ENCODE data around the gene SYNE3.
A peak's percentile ranks its signal among the peaks of the same experiment; 100 is the strongest.

Gene SYNE3

DNA sequence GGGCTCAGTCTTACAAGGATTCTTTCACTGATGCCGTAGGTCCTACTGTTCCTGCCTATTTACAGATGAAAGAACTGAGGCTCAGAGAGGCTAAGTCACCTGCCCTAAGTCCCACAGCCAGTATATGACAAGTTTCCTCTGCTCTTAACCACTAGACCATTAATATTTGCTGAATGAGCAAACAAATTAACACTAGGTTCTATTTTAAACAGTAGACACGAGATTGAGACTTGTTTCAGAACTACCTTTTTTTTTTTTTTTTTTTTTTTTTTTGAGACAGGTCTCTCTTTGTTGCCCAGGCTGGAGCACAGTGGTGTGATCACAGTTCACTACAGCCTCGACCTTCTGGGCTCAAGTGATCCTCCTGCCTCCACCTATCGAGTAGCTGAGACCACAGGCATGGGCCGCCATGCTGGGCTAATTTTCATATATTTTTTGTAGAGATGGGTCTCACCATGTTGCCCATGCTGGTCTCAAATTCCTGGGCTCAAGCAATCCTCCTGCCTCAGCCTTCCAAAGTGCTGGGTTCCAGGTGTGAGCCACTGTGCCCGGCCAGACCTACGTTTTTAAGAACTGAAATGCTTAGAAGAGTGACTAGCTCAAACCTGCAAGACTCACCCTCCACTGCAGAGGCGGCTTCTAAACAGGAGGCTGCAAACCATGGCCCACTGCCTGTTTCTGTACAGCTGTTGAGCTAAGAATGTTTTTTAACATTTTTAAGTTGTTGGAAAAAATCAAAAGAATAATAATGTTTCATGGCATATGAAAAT lies 12.9 kb downstream of the SYNE3 start:
- DNase-seq: no peak

DNA sequence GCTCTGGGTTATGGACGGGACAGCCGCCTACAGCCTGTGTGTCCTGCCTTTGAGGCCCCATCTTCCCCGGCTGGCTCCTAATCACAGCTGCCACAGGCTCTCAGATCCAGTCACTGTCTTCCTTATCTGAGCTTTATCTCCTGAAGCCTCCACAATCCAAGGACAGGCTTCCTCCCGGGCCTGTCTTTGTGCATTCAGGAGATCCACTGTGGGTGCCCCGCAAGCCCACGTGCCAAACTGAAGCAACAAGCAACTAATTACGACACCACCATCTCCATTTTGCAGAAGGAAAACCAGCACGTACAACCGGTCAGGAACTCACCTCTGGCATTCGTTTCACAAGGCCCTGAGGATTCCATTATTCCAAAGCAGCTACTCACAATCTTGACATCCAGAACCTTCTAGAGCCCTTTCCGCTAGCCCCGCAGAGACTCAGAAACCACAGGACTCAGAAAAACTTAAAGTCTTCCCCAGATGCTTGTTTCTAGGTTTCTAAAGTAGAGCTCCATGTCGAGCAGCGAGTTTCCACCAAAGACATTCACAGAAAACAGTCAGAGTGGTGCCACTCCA lies 14.0 kb downstream of the SYNE3 start:
- no peak for DNase-seq

DNA sequence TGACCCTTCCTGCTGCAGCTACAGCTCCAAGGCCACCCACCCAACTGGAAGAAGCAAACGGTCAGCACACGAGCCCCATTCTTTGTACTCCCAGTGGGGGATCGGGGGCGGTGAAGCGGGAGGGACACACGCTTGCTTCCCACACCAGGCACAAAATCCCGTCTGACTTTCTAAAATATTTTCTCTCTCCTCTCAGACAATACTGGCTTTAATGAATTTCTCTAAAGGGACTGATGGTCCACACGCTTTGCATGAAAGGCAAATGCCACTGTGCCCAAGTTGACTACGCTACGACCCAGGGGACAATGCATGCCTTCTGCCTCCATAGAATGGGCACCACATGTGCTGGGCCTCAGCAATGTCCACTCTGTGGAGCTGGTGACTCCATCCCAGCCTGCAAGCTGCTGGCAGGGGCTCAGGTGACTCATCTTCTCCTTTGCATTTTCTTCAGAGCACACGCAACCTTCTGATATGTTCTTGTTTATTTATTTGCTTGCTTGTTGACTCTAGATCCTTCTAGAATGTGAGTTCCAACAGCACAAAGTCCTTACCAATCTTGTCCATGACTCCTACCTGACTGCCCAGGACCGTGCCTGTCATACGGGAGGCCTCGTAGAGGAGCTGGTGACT lies 15.6 kb downstream of the SYNE3 start:
- DNase-seq: no peak

DNA sequence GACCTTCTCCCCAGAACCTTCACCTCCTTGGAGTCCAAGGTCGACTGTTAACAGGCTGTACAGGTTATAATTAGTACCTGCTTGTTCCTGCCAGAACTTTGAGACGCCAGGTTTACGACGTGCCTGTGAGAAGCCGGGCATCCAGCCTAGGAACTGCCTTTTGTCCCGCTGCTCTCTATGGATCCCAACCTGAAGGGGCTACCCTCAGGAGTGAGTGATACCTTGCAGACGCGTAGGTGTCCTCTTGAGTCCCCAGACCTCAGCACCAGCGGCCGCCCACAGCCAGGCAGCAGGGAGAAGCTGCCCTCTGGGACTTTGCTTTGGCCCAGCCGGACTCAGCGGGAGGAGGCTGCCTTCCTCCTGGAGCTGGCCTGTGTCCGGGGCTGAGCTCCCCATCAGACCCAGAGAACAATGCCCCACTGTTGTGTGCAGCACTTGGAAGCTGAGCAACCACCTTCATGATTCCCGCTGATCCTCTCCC lies 16.2 kb downstream of the SYNE3 start:
- DNase-seq: no peak

DNA sequence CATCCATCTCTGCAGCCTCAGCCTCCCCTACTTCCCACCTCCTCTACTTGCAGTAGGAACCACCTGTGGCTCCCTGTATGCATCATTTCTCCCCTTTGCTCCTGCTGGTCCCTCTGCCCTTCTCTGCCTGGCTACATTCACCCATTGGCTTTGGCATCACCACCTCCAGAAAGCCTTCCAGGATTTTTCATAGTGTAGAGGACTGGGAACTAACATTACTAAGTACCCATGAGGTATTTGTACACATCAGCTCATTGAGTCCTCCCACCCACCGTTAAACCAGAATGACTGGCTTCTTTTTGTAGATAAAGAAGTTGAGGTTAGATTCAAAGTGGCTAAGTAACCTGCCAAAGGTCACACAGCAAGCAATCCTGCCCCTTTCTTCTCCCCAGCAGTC lies 17.1 kb downstream of the SYNE3 start:
- no peak for DNase-seq

DNA sequence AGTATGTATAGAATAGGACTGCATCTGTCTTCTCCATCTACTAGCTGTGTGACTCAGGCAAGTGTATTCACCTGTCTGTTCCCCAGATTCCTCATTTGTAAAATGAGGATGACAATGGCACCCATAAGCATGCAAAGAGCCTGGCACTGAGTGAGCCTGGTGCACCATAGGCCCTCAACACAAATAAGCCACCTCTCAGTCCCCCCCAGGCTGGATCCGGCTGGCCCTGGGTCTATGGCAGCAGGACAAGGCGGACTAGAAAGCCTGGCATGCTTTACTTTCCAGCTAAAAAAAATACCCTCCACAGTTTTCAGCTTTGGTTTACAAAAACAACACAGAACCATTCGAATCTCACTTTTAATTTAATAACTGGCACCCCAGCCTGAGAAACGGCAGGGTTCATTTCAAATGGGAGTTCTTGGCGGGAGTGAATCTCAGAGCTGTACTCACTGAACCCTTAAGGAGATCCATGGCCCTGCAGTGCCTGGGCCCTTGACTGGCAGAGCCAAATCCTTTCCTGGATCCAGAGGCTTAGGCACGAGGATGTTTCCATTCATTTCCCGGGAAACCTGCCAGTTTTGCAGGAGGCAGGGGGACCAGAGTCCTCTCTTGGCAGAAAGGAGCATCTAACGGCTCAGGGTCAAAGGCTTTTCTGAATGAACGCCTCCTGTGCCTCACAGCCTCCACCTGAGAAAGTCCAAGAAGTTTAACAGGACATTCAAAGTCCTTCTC lies 17.7 kb downstream of the SYNE3 start:
- DNase-seq: peak; percentile 25

DNA sequence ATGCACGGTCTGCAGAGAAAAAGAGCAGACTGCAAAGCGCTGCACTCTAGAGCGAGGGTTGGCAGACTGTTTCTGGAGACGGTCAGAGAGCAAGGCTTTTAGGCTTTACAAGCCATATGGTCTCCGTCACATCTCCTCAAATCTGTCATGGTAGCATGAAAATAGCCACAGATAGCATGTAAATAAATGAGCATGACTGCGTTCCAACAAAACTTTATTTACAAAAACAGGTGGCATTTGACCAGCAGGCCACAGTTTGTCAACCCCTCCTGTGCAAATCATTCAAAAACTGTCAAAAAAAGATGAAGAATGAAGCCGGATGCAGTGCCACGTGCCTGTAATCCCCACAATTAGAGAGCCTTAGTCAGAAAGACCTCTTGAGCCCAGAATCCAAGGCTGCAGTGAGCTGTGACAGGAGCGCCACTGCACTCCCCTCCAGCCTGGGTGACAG lies 18.9 kb downstream of the SYNE3 start:
- DNase-seq: no peak

DNA sequence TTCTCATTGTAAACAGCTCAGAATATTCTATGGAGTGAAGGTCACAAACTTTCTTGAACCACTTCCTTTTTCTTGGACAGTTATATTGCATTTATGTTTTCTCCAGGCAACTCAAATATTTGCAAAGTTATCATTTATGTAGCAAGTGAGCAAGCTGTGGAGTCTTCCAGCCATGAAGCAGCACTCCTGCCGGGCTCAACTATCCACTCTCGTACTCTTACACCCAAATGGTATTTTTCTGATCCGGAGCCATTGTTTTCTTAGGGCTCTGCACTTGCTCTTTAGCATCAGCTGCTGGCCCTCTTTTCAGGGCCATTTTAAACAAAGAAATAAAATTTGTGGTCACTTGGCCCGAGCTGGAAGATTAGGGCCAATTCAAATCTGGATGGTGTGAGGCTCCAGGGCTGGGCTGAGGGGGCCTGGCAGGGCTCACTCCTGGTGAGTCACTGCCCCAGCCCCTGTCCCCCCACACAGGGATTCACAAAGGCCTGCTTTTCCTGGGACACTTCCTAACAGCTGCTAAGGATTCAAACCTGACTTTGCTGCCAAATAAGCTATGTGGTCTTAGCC lies 19.7 kb downstream of the SYNE3 start:
- DNase-seq: no peak

DNA sequence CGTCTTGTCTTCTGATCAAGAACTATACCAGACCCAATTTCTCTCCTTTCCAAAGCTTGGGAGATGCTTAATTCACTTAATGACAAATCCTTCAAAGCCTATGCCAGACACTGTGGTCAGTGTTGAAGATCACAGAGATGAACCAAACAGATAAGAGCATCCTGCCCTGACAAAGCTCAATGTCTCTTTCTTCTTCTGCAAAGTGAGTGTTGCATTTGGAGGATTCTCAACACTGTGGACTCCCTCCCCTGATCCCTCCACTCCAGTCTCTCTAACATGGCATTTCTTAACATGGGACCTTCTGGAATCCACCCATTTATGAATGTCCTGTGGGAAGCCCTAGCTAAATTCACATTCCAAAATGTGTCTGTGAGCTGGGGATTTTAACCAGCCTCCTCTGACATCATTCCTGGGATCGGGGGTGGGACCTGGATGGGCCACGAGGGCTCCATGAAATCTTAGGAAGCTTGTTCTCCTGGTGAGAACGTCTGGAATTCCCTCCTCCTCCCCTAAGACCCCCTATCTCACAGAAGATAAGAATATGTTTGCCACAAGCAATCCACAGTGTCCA lies 20.3 kb downstream of the SYNE3 start:
- DNase-seq: no peak

DNA sequence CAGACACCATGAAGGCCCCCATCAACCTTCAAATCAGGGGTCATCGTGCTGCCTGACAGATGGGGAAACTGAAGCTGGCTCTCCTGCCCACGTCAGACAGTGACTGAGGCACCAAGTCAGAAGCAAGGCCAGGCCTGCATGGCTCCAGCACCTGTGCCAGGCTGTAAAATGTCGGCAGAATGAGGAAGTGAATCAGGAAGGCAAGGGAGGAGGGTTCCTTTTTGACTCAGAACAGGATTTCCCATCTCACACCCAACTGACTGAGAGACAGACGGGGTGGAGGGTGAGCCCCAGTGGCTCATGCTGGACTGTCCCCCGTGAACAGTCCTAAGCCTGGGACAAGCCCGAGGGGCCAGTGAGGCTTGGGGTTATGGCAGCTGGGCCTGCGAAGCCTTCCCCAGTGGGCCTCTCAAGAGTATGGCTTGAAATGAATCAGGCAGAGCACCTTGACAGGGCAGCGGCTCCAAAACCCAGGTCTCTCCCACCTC lies 20.9 kb downstream of the SYNE3 start:
- no peak for DNase-seq

DNA sequence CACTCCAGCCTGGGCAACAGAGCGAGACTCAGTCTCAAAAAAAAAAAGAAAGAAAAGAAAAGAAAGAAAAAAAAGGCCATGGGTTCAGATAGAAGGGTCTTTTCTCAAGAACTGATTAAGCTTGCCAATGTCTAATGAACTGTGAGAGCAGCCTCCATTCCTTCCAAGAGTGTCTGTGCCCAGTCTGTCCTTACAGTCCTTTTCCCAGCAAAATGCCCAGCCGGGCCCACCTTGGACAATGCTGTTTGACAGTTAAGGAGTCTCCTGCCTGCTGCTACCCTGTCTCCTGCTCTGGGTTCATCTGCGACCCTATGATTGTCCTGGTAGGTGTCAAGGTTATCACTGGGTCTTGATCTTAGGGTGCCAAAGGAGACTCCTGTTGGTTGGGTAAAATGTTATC lies 21.4 kb downstream of the SYNE3 start:
- no peak for DNase-seq

DNA sequence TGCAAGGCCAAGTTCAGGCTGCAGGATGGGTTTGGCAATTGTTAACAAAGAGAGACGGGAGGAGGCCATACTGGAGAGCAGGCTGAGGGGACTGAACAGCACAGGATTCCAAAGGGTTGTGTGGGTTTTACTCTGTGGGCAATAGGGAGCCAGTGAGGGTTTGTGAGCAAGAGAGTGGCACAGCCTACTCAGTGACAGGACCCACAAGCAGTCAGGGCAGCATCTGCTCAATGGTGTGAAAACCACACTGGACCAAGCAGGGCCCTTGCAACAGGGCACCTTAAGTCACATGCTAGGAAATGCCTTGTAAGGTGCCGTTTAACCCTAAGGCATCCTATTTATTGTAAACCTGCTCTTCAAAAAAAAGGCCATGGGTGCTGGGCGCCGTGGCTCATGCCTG lies 22.0 kb downstream of the SYNE3 start:
- DNase-seq: no peak

DNA sequence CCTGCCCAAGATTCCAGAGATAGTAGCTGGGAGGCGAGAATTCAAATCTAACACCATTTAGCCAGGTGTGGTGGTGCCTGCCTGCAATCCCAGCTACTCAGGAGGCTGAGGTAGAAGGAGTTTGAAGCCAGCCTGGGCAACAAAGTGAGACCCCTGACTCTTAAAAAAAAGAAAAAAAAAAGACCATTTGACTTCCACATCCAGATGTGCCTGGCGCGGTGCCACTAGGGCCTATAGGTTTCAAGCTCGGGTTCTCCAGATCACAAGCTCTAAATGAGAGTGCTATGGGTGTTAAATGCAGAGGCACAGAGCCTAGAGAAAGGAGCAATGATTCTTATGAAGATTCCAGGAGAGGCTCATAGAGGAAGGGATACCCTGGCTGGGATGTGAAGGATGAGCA lies 22.5 kb downstream of the SYNE3 start:
- DNase-seq: no peak

DNA sequence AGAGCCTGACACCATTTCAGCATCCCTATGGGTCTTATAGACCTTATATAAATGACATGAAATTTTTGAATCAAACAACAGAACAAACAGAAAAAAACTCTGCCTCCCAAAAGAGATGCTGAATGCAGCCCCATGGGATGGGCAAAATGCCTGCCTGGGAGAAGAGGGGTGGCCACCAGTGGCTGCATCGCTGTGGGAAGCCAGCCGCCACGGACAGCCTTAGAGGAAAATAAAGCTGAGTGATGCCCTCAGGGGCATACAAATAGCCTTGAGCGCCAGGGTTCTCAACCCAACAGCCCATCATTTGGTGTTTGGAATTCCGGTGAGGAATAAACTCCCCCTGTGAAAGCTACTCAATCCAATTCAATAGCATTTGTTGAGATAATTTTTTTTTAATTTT lies 22.9 kb downstream of the SYNE3 start:
- DNase-seq: no peak

DNA sequence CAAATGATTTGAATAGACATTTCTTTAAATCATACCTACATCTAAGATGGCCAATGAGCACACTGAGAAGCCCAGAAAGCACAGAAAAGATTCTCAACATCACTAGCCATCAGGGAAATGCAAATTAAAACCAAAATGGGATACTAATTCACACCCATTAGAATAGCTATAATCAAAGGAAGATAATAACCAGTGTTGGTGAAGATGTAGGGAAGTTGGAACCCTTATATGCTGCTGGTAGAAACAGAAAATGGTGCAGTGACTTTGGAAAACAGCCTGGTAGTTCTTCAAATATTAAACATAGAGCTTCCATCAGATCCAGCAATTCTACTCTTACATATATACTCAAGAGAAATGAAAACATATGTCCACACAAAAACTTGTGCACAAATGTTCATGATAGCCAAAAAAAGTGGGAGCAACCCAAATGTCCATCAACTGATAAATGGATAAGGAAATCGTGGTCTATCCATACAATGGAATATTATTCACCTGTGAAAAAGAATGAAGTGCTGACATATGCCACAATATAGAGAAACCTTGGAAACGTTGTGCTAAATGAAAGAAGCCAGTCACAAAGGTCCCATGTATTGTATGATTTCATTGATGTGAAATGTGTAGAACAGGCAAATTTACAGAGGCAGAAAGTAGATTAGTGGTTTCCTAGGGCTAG lies 24.4 kb downstream of the SYNE3 start:
- DNase-seq: no peak

DNA sequence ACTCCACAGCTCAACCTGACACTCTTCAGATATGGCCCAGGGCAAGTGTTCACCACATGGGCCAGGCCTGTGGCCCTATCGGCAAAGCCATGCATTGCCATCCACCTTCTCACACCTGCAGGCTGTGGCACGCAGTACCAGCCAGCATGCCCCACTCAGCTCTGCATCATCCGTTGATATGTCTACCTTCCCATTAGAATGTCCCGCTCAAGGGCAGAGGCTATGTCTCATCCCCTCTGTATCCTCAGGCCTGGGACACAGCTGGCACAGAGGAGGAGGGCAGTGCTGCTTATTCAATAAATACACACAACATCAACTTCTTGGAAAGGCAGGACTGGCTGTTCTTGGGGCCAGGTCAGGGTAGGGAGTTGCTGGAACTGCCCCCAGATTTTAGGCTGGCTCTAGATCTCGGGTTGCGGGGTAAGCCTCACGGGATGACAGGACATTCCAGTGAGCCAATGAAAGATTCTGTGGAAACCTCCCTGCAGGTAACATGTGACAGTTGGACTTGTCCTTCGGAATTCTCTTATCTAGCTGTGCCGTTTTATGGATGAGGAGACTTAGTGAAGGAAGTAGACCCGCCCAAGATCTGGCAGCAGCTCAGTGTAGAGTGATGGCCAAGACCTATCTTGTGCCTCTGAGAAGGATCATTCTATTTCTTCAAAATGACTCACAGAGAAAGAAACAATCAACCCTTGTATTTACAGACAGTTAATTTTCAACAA lies 25.6 kb downstream of the SYNE3 start:
- DNase-seq: no peak

DNA sequence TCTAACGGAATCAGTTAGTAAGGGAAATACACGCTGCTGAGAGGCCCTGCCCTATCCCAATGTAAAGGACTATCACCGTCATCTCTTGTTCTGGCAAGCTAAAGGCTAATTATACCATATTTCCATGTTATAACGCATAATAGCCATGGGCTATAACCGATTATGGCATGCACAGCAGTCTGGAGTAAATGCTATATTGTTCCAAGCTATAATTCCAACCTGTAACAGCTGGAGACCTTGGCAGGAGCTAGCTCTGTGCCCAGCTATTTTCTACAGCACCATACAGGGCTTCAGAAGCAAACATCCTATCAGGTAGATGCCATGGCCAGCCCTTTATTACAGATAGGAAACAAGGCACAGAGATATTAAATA lies 26.3 kb downstream of the SYNE3 start:
- DNase-seq: no peak

DNA sequence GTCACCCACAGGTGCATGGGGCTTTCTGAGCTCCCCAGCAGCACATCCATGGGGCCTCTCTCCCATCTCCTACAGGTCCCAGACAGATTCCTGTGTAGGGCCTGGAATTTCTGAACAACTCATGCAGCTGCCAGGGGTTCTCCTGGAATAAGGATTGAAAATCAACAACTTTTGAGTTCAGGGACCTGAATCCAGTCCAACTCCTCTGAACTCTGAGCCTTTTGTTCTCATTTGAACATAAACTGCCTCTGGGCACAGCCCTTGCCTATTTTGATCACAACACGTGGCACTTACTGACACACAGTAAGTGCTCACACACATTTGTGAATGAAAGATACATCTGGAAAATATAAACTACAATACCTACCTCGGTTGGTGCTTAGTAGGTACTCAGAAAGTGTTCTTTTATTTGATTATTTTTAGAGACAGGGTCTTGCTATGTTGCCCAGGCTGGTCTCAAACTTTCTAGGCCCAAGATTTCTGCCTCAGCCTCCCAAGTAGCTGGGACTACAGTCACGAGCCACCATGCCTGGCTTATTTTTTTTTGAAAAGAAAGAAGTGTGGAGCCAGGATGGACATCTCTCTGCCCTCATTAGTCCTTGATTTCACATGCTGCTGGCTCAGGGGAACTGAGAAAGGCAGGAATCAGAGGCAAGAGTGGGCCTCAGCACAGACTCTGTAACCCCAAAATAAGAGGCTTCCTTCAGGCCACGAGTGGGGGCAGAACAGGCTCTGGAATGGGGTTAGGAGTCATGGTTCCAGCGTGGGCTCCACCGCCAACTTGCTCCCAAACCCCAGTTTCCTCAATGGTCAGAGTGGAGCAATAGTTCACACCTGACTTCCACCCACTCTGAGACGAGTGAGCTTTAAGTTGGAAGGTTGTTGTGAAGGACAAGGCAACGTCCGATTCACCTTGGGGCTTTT lies 27.0 kb downstream of the SYNE3 start:
- DNase-seq: no peak

DNA sequence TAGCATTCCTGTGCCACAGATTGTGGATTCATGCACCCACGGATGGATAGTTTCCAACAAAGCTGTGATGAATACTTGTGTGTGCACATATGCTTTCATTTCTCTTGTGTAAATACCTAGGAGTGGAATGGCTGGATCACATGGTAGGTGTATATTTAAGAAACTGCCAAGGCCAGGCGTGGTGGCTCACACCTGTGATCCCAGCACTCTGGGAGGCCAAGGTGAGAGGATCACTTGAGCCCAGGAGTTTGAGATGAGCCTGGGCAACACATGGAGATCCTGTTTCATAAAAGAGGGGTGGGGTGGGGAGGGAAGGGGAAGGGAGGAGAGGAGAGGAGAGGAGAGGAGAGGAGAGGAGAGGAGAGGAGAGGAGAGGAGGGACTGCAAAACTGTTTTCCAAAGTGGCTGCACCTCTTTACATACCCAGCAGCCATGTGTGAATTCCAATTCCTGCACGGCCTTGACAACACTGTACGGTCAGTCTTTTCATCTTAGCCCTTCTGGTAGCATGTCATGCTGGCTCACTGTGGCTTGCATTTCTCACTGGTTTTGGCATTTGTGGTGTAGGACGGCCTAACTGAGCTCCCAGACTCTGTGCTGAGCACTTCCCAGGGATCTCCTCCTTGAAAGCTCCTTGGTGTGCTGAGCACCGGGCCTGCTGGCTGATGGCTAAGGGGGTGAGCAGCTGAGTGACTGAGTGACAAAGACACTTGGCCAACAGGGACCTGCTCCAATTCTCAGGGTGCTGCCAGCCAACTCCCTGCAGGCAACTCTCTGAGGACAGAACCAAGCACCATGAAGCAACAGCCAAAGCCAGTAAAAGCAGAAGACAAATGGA lies 27.9 kb downstream of the SYNE3 start:
- DNase-seq: no peak

All from NCI-H1105 treated with DMSO at 0.1 percent for 48 hours (cell line).